Keratinocyte (primary cell): ENCODE data around the gene CNNM3. TPM values are rescaled to one million over a fixed set of nuclear protein-coding genes. Genes with fewer than 3 reads are reported as not detected.

Experiments used
- DNase-seq: peaks from one replicate; pipeline ENCODE4 v3.0.0-alpha.2; 2011; ENCODE audit warnings: low read depth, missing footprints, low spot score
- FAIRE-seq: peaks from 2 replicates; lab custom pipeline; 2011; peaks lifted over from hg19 to GRCh38; lab: Jason Lieb, UNC
- H2AFZ ChIP-seq: 2 replicates; pipeline ENCODE4 v1.6.0; 2012; ENCODE audit warnings: low read length, control low read depth, inconsistent platforms; ENCODE audit not compliant: control insufficient read depth
- H3K27ac ChIP-seq: 2 replicates; pipeline ENCODE4 v1.5.1; 2011; ENCODE audit warnings: low read length; ENCODE audit not compliant: control insufficient read depth, insufficient read depth
- H3K27me3 ChIP-seq: 3 replicates; pipeline ENCODE4 v1.6.0; 2011; ENCODE audit warnings: low read length; ENCODE audit not compliant: control insufficient read depth, insufficient read depth; ENCODE audit errors: extremely low read depth
- H3K36me3 ChIP-seq, 2 experiments: 2 replicates in 1 of 2; 3 replicates in 1 of 2; pipeline ENCODE4 v1.5.1; 2011; ENCODE audit warnings: low read length in 2 of 2, mild to moderate bottlenecking in 1 of 2; ENCODE audit not compliant: control insufficient read depth in 2 of 2, insufficient read depth in 2 of 2; ENCODE audit errors: extremely low read depth in 1 of 2
- H3K4me1 ChIP-seq: 3 replicates; pipeline ENCODE4 v1.5.1; 2011; ENCODE audit warnings: low read length; ENCODE audit not compliant: control insufficient read depth, insufficient read depth; ENCODE audit errors: extremely low read depth
- H3K4me2 ChIP-seq: 3 replicates; pipeline ENCODE4 v1.6.0; 2011; ENCODE audit warnings: low read depth, low read length; ENCODE audit not compliant: control insufficient read depth, insufficient read depth; ENCODE audit errors: extremely low read depth
- H3K4me3 ChIP-seq, 3 experiments: fragments of 200-600 bp in 1 of 3; sonication (generic) in 1 of 3; 2 replicates in 2 of 3; 3 replicates in 1 of 3; pipeline ENCODE4 v1.5.1; 2011 to 2016; ENCODE audit warnings: low read length in 3 of 3, mild to moderate bottlenecking in 3 of 3, control low read depth in 2 of 3, inconsistent platforms in 1 of 3, low read depth in 1 of 3, mixed read lengths in 1 of 3, mixed run types in 1 of 3, moderate library complexity in 1 of 3; ENCODE audit not compliant: control insufficient read depth in 2 of 3, insufficient read depth in 2 of 3; ENCODE audit errors: extremely low read depth in 1 of 3
- H3K79me2 ChIP-seq: 2 replicates; pipeline ENCODE4 v1.6.0; 2012; ENCODE audit warnings: low read length; ENCODE audit not compliant: control insufficient read depth, insufficient read depth
- H3K9ac ChIP-seq: 3 replicates; pipeline ENCODE4 v1.6.0; 2011; ENCODE audit warnings: low read length; ENCODE audit not compliant: control insufficient read depth, insufficient read depth; ENCODE audit errors: extremely low read depth
- H3K9me1 ChIP-seq: 3 replicates; pipeline ENCODE4 v1.6.0; 2011; ENCODE audit warnings: low read length; ENCODE audit not compliant: control insufficient read depth, insufficient read depth; ENCODE audit errors: extremely low read depth
- H3K9me3 ChIP-seq: 2 replicates; pipeline ENCODE4 v1.5.1; 2012; ENCODE audit warnings: low read depth, low read length; ENCODE audit not compliant: control insufficient read depth
- H4K20me1 ChIP-seq: 3 replicates; pipeline ENCODE4 v1.6.0; 2011; ENCODE audit warnings: low read length; ENCODE audit not compliant: control insufficient read depth, insufficient read depth; ENCODE audit errors: extremely low read depth
- CTCF ChIP-seq, 3 experiments: IDR thresholded peaks in 1 of 3; conservative IDR thresholded peaks in 1 of 3; optimal IDR thresholded peaks in 1 of 3; 2 replicates in 2 of 3; 3 replicates in 1 of 3; pipeline versions ENCODE3 to v1.5.1; 2011; ENCODE audit warnings: low read length in 3 of 3, mild to moderate bottlenecking in 3 of 3, moderate library complexity in 2 of 3, control low read depth in 1 of 3, inconsistent platforms in 1 of 3; ENCODE audit not compliant: insufficient read depth in 2 of 3; ENCODE audit errors: extremely low read depth in 1 of 3
- EZH2 ChIP-seq: IDR thresholded peaks from one replicate; pipeline ENCODE4 v1.6.1; 2012; ENCODE audit warnings: inconsistent platforms, mild to moderate bottlenecking, low read length, moderate library complexity
- dilution Hi-C: fragments of 300-500 bp; cut with MboI; formaldehyde crosslinking; loops from one replicate; pipeline ENCODE4 v1.7.0; 2020; ENCODE audit warnings: low sequenced_read_pairs; ENCODE audit not compliant: extremely low pct_ligation_motif_present
- polyA plus RNA-seq, 5 experiments: library from polyadenylated mRNA; depleted of rRNA in 3 of 5; stranded (reverse) in 3 of 5; stranded (forward) in 1 of 5; unstranded in 1 of 5; fragments of >200 nt; gene quantifications; 1 replicate in 1 of 5; 2 replicates in 3 of 5; 3 replicates in 1 of 5; pipeline versions ENCODE4 v1.2.1 to v1.2.3, GENCODE V29; 2011 to 2012; ENCODE audit warnings: missing spikeins in 2 of 5, low read depth in 1 of 5, low replicate concordance in 1 of 5

CNNM3 gene
- polyA plus RNA-seq, 1 donor (not counting 4 experiments of a cell fraction or from before 2014, with no cell fraction given) = 2.3 TPM

- Histone ChIP-seq H3K9me1 (peaks cover 3% of the 10 kb centered on the region), H3K36me3 (no peaks in the 10 kb centered on the region), H3K79me2 (no peaks in the 10 kb centered on the region), H4K20me1 (no peaks in the 10 kb centered on the region), H3K9me3 (no peaks in the 10 kb centered on the region), H3K9ac (peak overlapping the region; percentile 22), H3K4me3 (no peak overlapping the region), H3K27me3 (peaks cover 3% of the 10 kb centered on the region), H3K27ac (no peak overlapping the region), H3K4me1 (peaks cover 32% of the 10 kb centered on the region), H2AFZ (no peak overlapping the region), H3K4me2 (no peak overlapping the region)
- TF ChIP-seq EZH2 (no peak), CTCF (optimal IDR thresholded peaks at IDR 0.05 in 1 of 3, IDR thresholded peaks at IDR 0.05 in 1 of 3, conservative IDR thresholded peaks at IDR 0.05 in 1 of 3; ENCODE audit: extremely low read depth in 1 of 3, insufficient read depth in 2 of 3, low read length in 3 of 3) (no peak)
- dilution Hi-C loops = no loop called here
- no peak for FAIRE-seq
- no peak for DNase-seq
Observed at GRCh38 chr2:96873651-96874096, 57.6 kb downstream of the CNNM3 start.

- FAIRE-seq (no peak), DNase-seq (no peak)
- H3K27ac ChIP-seq = no peak overlapping the region
Observed at GRCh38 chr2:96874198-96874831, 58.2 kb downstream of the CNNM3 start.

More at GRCh38 chr2:96874198-96874831, 58.2 kb downstream of the CNNM3 start:
- H2AFZ ChIP-seq = no peak overlapping the region
- peaks cover 3% of the 10 kb centered on the region for H3K27me3 ChIP-seq
- H3K79me2 ChIP-seq = no peaks in the 10 kb centered on the region
- peaks cover 32% of the 10 kb centered on the region for H3K4me1 ChIP-seq
- H3K36me3 ChIP-seq = no peaks in the 10 kb centered on the region
- peak overlapping the region; percentile 22 for H3K9ac ChIP-seq
- dilution Hi-C loops = no loop called here
- H3K4me3 ChIP-seq = peak overlapping the region in 1 of 3 experiments; percentile 26
- H3K4me2 ChIP-seq = peak overlapping the region; percentile 51
- H4K20me1 ChIP-seq = no peaks in the 10 kb centered on the region
- peaks cover 3% of the 10 kb centered on the region for H3K9me1 ChIP-seq
- no peaks in the 10 kb centered on the region for H3K9me3 ChIP-seq
- TF ChIP-seq CTCF (optimal IDR thresholded peaks at IDR 0.05 in 1 of 3, IDR thresholded peaks at IDR 0.05 in 1 of 3, conservative IDR thresholded peaks at IDR 0.05 in 1 of 3; ENCODE audit: extremely low read depth in 1 of 3, insufficient read depth in 2 of 3, low read length in 3 of 3) (no peak), EZH2 (no peak)
